WTC11 (cell line): ENCODE results near the gene BNC2.

Source experiments
- ATF2 ChIP-seq: sonication (generic); formaldehyde crosslinking; IDR thresholded peaks from 2 replicates; pipeline ENCODE4 v1.8.1; 2022; ENCODE audit warnings: low read depth, missing genetic modification reagents, borderline replicate concordance
- CREB1 ChIP-seq: sonication (generic); formaldehyde crosslinking; IDR thresholded peaks from 2 replicates; pipeline ENCODE4 v1.8.0; 2023; ENCODE audit warnings: mild to moderate bottlenecking, missing genetic modification reagents
- CTCF ChIP-seq: fragments of 200-600 bp; IDR thresholded peaks from 2 replicates; pipeline ENCODE4 v1.8.0; 2022; ENCODE audit warnings: antibody characterized with exemption
- FOXP4 ChIP-seq: sonication (generic); formaldehyde crosslinking; IDR thresholded peaks from 2 replicates; pipeline ENCODE4 v1.8.0; 2022; ENCODE audit warnings: mild to moderate bottlenecking, missing genetic modification reagents
- JAZF1 ChIP-seq: fragments of 250-450 bp; sonication (Bioruptor Pico); IDR thresholded peaks from 2 replicates; pipeline ENCODE4 v1.9.0; 2021; ENCODE audit warnings: moderate library complexity, mild to moderate bottlenecking, inconsistent platforms
- NR1H2 ChIP-seq: sonication (generic); formaldehyde crosslinking; IDR thresholded peaks from 2 replicates; pipeline ENCODE4 v1.9.0; 2021; ENCODE audit warnings: mild to moderate bottlenecking, moderate library complexity, missing genetic modification reagents
- NR3C1 ChIP-seq: sonication (generic); formaldehyde crosslinking; conservative IDR thresholded peaks from 2 replicates; pipeline ENCODE4 v1.8.1; 2023; ENCODE audit warnings: low read depth, mild to moderate bottlenecking, missing genetic modification reagents
- ZNF232 ChIP-seq: sonication (generic); formaldehyde crosslinking; IDR thresholded peaks from 2 replicates; pipeline ENCODE4 v1.8.0; 2022; ENCODE audit warnings: mild to moderate bottlenecking, missing genetic modification reagents
- ZNF317 ChIP-seq: sonication (generic); formaldehyde crosslinking; IDR thresholded peaks from 2 replicates; pipeline ENCODE4 v1.8.1; 2023; ENCODE audit warnings: low read depth, mild to moderate bottlenecking, moderate library complexity, missing genetic modification reagents, borderline replicate concordance
- ZNF423 ChIP-seq: fragments of 250-450 bp; sonication (Bioruptor Pico); IDR thresholded peaks from 2 replicates; pipeline ENCODE4 v2.1.2; 2022; ENCODE audit warnings: mild to moderate bottlenecking, moderate library complexity
- ZSCAN18 ChIP-seq: fragments of 250-450 bp; sonication (Bioruptor Pico); IDR thresholded peaks from 2 replicates; pipeline ENCODE4 v2.1.2; 2022; ENCODE audit warnings: mild to moderate bottlenecking, moderate library complexity
- TF ChIP-seq, protein P1 (sequence below): sonication (generic); formaldehyde crosslinking; IDR thresholded peaks from 2 replicates; pipeline ENCODE4 v1.8.1; 2022; ENCODE audit warnings: low read depth, mild to moderate bottlenecking, moderate library complexity, missing genetic modification reagents, borderline replicate concordance

DNA sequence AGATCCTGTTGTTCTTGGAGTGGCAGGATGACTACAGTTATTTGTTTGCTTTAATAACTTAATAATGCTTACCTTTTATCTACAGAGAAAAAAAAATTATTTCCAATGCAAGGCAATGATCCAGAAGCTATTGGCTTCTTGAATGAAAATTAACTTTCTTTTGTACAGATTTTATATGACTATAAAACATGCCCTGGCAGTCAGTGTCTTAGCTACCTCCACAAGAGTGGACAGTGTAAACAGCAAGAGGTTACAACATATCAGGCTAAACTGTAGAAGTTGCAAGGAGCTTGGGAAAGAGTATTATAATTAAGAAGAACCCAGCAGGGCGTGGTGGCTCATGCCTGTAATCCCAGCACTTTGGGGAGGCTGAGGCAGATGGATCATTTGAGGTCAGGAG is 49.1 kb downstream of the BNC2 start:
- TF ChIP-seq CTCF = no peak
- no peak for TF ChIP-seq JAZF1 (CRISPR knock-in tag)
- TF ChIP-seq, protein P1, sequence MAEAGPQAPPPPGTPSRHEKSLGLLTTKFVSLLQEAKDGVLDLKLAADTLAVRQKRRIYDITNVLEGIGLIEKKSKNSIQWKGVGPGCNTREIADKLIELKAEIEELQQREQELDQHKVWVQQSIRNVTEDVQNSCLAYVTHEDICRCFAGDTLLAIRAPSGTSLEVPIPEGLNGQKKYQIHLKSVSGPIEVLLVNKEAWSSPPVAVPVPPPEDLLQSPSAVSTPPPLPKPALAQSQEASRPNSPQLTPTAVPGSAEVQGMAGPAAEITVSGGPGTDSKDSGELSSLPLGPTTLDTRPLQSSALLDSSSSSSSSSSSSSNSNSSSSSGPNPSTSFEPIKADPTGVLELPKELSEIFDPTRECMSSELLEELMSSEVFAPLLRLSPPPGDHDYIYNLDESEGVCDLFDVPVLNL = no peak
- TF ChIP-seq ZSCAN18 = no peak
- no peak for TF ChIP-seq CREB1 (CRISPR knock-in tag)
- TF ChIP-seq ZNF317 (CRISPR knock-in tag) = no peak
- no peak for TF ChIP-seq NR1H2 (CRISPR knock-in tag)
- TF ChIP-seq FOXP4 = no peak
- no peak for TF ChIP-seq ZNF232 (CRISPR knock-in tag)
- TF ChIP-seq NR3C1 (CRISPR knock-in tag) = no peak
- no peak for TF ChIP-seq ZNF423 (CRISPR knock-in tag)
- TF ChIP-seq ATF2 (CRISPR knock-in tag) = no peak
